ENCODE data around the gene TRDN. TPM values are rescaled to one million over a fixed set of nuclear protein-coding genes. Genes with fewer than 3 reads are reported as not detected.
A peak's percentile ranks its signal among the peaks of the same experiment; 100 is the strongest.

The TRDN gene
- polyA plus RNA-seq, 1 donor from 2014 or later: not detected

DNA sequence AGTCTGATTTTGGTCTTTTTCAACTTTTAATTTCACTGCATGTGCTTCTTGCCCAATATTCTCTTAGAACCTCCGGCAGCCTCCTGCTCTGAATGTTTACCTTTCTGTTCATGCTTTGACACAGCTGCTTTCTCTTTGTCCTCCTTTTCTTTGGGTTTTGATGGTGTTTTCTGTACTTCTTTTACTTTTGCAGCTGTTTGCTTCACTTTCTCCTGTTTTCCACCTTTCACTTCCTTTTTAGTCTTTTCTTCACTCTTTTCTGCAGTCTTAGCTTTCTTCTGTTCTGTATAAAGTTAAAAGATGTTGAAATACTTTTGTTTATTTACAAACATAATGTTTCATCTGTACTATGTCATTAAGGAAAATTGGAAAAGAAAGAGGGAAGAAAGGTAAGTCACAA, 133.1 kb downstream of the TRDN start:
- Histone ChIP-seq H3K27ac (ENCODE audit: low read length) (no peak overlapping the region), H3K4me3 (ENCODE audit: low read length) (no peak overlapping the region), H3K9me2 (ENCODE audit: insufficient read depth, low read length) (no peaks in the 10 kb centered on the region), H3K9ac (ENCODE audit: low read length) (no peak overlapping the region), H3K79me2 (replicated peaks; ENCODE audit: insufficient read depth, low read length) (no peaks in the 10 kb centered on the region), H3K27me3 (ENCODE audit: insufficient read depth, low read depth, low read length) (no peaks in the 10 kb centered on the region), H4K20me1 (ENCODE audit: insufficient read depth) (no peaks in the 10 kb centered on the region), H3K9me3 (ENCODE audit: low read length) (no peaks in the 10 kb centered on the region), H3K4me2 (ENCODE audit: low read length) (no peak overlapping the region), H2AFZ (ENCODE audit: low read depth, low read length) (no peak overlapping the region), H3F3A (ENCODE audit: insufficient read depth, low read length, poor library complexity, severe bottlenecking) (no peaks in the 10 kb centered on the region), H3K36me3 (ENCODE audit: insufficient read depth, low read length) (no peaks in the 10 kb centered on the region)
- TF ChIP-seq EZH2 (IDR thresholded peaks at IDR 0.05; ENCODE audit: borderline replicate concordance, insufficient read depth, low read length, poor library complexity, severe bottlenecking) (no peak), MXI1 (conservative IDR thresholded peaks at IDR 0.05; ENCODE audit: poor library complexity, severe bottlenecking) (no peak), POLR2AphosphoS5 (IDR thresholded peaks at IDR 0.05) (no peak), REST (IDR thresholded peaks at IDR 0.05; ENCODE audit: borderline replicate concordance) (no peak), SMC3 (conservative IDR thresholded peaks at IDR 0.05; ENCODE audit: poor library complexity) (no peak), TAF1 (IDR thresholded peaks at IDR 0.05; ENCODE audit: low read depth) (no peak), EP300 (conservative IDR thresholded peaks at IDR 0.05; ENCODE audit: poor library complexity, severe bottlenecking) (no peak), RAD21 (conservative IDR thresholded peaks at IDR 0.05) (no peak)
- TF ChIP-seq, protein P1, sequence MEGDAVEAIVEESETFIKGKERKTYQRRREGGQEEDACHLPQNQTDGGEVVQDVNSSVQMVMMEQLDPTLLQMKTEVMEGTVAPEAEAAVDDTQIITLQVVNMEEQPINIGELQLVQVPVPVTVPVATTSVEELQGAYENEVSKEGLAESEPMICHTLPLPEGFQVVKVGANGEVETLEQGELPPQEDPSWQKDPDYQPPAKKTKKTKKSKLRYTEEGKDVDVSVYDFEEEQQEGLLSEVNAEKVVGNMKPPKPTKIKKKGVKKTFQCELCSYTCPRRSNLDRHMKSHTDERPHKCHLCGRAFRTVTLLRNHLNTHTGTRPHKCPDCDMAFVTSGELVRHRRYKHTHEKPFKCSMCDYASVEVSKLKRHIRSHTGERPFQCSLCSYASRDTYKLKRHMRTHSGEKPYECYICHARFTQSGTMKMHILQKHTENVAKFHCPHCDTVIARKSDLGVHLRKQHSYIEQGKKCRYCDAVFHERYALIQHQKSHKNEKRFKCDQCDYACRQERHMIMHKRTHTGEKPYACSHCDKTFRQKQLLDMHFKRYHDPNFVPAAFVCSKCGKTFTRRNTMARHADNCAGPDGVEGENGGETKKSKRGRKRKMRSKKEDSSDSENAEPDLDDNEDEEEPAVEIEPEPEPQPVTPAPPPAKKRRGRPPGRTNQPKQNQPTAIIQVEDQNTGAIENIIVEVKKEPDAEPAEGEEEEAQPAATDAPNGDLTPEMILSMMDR (IDR thresholded peaks at IDR 0.05; ENCODE audit: poor library complexity, severe bottlenecking): no peak

- no peaks in the 10 kb centered on the region for H3K27me3 ChIP-seq (ENCODE audit: insufficient read depth, low read depth, low read length)
- no peaks in the 10 kb centered on the region for H3K36me3 ChIP-seq (ENCODE audit: insufficient read depth, low read length)
- H3K9ac ChIP-seq (ENCODE audit: low read length): no peak overlapping the region
- TF ChIP-seq, protein P1 (IDR thresholded peaks at IDR 0.05; ENCODE audit: poor library complexity, severe bottlenecking): no peak
- TF ChIP-seq MXI1 (conservative IDR thresholded peaks at IDR 0.05; ENCODE audit: poor library complexity, severe bottlenecking) (no peak), SMC3 (conservative IDR thresholded peaks at IDR 0.05; ENCODE audit: poor library complexity) (no peak), REST (IDR thresholded peaks at IDR 0.05; ENCODE audit: borderline replicate concordance) (no peak), TAF1 (IDR thresholded peaks at IDR 0.05; ENCODE audit: low read depth) (no peak), EP300 (conservative IDR thresholded peaks at IDR 0.05; ENCODE audit: poor library complexity, severe bottlenecking) (peak; percentile 87), POLR2AphosphoS5 (IDR thresholded peaks at IDR 0.05) (peak; percentile 58), RAD21 (conservative IDR thresholded peaks at IDR 0.05) (no peak), EZH2 (IDR thresholded peaks at IDR 0.05; ENCODE audit: borderline replicate concordance, insufficient read depth, low read length, poor library complexity, severe bottlenecking) (no peak)
- peak overlapping the region; percentile 61 for H3K27ac ChIP-seq (ENCODE audit: low read length)
- peak overlapping the region; percentile 36 for H3K4me2 ChIP-seq (ENCODE audit: low read length)
- H3K9me3 ChIP-seq (ENCODE audit: low read length): no peaks in the 10 kb centered on the region
- H3K9me2 ChIP-seq (ENCODE audit: insufficient read depth, low read length): no peaks in the 10 kb centered on the region
- H3K79me2 ChIP-seq (replicated peaks; ENCODE audit: insufficient read depth, low read length): no peaks in the 10 kb centered on the region
- no peaks in the 10 kb centered on the region for H3F3A ChIP-seq (ENCODE audit: insufficient read depth, low read length, poor library complexity, severe bottlenecking)
- no peak overlapping the region for H2AFZ ChIP-seq (ENCODE audit: low read depth, low read length)
- H4K20me1 ChIP-seq (ENCODE audit: insufficient read depth): no peaks in the 10 kb centered on the region
- H3K4me3 ChIP-seq (ENCODE audit: low read length): peak overlapping the region; percentile 7
Measured at GRCh38 chr6:123497025-123497424, 139.7 kb downstream of the TRDN start.
